ENCODE data around the gene ADAM12.

The ADAM12 gene

GRCh38 chr10:126309228-126309883 lies 78.9 kb downstream of the ADAM12 start:
- TF ChIP-seq EZH2 (optimal IDR thresholded peaks at IDR 0.05; ENCODE audit: low read depth, low read length) = no peak
- no peak for TF ChIP-seq CTCF (IDR thresholded peaks at IDR 0.05; ENCODE audit: low read length)
- no peak for TF ChIP-seq EZH2phosphoT487 (IDR thresholded peaks at IDR 0.05; ENCODE audit: low read length)
- Histone ChIP-seq H3K27ac (ENCODE audit: low read length) (no peak overlapping the region), H3K4me3 (ENCODE audit: low read length) (no peak overlapping the region), H4K20me1 (ENCODE audit: insufficient read depth, low read length) (no peaks in the 10 kb centered on the region), H3K9me2 (replicated peaks; ENCODE audit: insufficient read depth, low read length) (no peaks in the 10 kb centered on the region), H3K4me2 (ENCODE audit: low read depth, low read length) (no peak overlapping the region), H3K9me3 (replicated peaks; ENCODE audit: insufficient read depth, low read length) (no peaks in the 10 kb centered on the region), H3K36me3 (replicated peaks; ENCODE audit: insufficient read depth, low read length) (no peaks in the 10 kb centered on the region), H2AFZ (ENCODE audit: low read length) (no peak overlapping the region), H3F3A (ENCODE audit: insufficient read depth, low read length) (no peaks in the 10 kb centered on the region), H3K4me1 (ENCODE audit: low read length) (no peaks in the 10 kb centered on the region), H3K9ac (ENCODE audit: low read length) (no peak overlapping the region), H3K79me2 (ENCODE audit: low read length) (no peaks in the 10 kb centered on the region), H3K27me3 (replicated peaks; ENCODE audit: insufficient read depth, low read length) (0 out of 2 replicates have a peak, but pooled peaks cover 3% of the 10 kb centered on the region)
- no peak for DNase-seq

GRCh38 chr10:126302826-126303665 lies 85.2 kb downstream of the ADAM12 start:
- H3K36me3 ChIP-seq (replicated peaks; ENCODE audit: insufficient read depth, low read length) = no peaks in the 10 kb centered on the region
- no peaks in the 10 kb centered on the region for H3K9me2 ChIP-seq (replicated peaks; ENCODE audit: insufficient read depth, low read length)
- H3K79me2 ChIP-seq (ENCODE audit: low read length) = no peaks in the 10 kb centered on the region
- H4K20me1 ChIP-seq (ENCODE audit: insufficient read depth, low read length) = no peaks in the 10 kb centered on the region
- no peak overlapping the region for H3K4me3 ChIP-seq (ENCODE audit: low read length)
- no peak for DNase-seq
- H3F3A ChIP-seq (ENCODE audit: insufficient read depth, low read length) = no peaks in the 10 kb centered on the region
- no peaks in the 10 kb centered on the region for H3K9me3 ChIP-seq (replicated peaks; ENCODE audit: insufficient read depth, low read length)
- no peak overlapping the region for H3K4me2 ChIP-seq (ENCODE audit: low read depth, low read length)
- no peaks in the 10 kb centered on the region for H3K4me1 ChIP-seq (ENCODE audit: low read length)
- no peak overlapping the region for H3K9ac ChIP-seq (ENCODE audit: low read length)
- H3K27me3 ChIP-seq (replicated peaks; ENCODE audit: insufficient read depth, low read length) = no peaks in the 10 kb centered on the region
- TF ChIP-seq EZH2 (optimal IDR thresholded peaks at IDR 0.05; ENCODE audit: low read depth, low read length) (no peak), CTCF (IDR thresholded peaks at IDR 0.05; ENCODE audit: low read length) (no peak)
- H2AFZ ChIP-seq (ENCODE audit: low read length) = no peak overlapping the region
- H3K27ac ChIP-seq (ENCODE audit: low read length) = no peak overlapping the region

GRCh38 chr10:126302476-126302756 lies 85.9 kb downstream of the ADAM12 start:
- Histone ChIP-seq H3K4me2 (ENCODE audit: low read depth, low read length) (no peak overlapping the region), H4K20me1 (ENCODE audit: insufficient read depth, low read length) (no peaks in the 10 kb centered on the region), H3K9me2 (replicated peaks; ENCODE audit: insufficient read depth, low read length) (no peaks in the 10 kb centered on the region), H2AFZ (ENCODE audit: low read length) (no peak overlapping the region), H3K79me2 (ENCODE audit: low read length) (no peaks in the 10 kb centered on the region), H3K4me1 (ENCODE audit: low read length) (no peaks in the 10 kb centered on the region), H3K27ac (ENCODE audit: low read length) (no peak overlapping the region), H3F3A (ENCODE audit: insufficient read depth, low read length) (no peaks in the 10 kb centered on the region), H3K36me3 (replicated peaks; ENCODE audit: insufficient read depth, low read length) (no peaks in the 10 kb centered on the region), H3K27me3 (replicated peaks; ENCODE audit: insufficient read depth, low read length) (no peaks in the 10 kb centered on the region), H3K4me3 (ENCODE audit: low read length) (no peak overlapping the region), H3K9ac (ENCODE audit: low read length) (no peak overlapping the region), H3K9me3 (replicated peaks; ENCODE audit: insufficient read depth, low read length) (no peaks in the 10 kb centered on the region)
- TF ChIP-seq EZH2 (optimal IDR thresholded peaks at IDR 0.05; ENCODE audit: low read depth, low read length) (no peak), EZH2phosphoT487 (IDR thresholded peaks at IDR 0.05; ENCODE audit: low read length) (no peak), CTCF (IDR thresholded peaks at IDR 0.05; ENCODE audit: low read length) (no peak)
- no peak for DNase-seq
